Activated CD8-positive, alpha-beta memory T cell treated with anti-CD3 and anti-CD28 coated beads, Interleukin-2, amount 50 U/mL, for 1 hour (primary cell): ENCODE results near the gene MYOM1.

Experiments used
- DNase-seq: peaks from one replicate; pipeline ENCODE4 v3.0.0-alpha.2; 2020; ENCODE audit errors: extremely low read depth

Gene MYOM1

GRCh38 chr18:3186678-3187658, 32.8 kb downstream of the MYOM1 start:
- no peak for DNase-seq

- no peak for DNase-seq
Measured at GRCh38 chr18:3184275-3184963, 35.3 kb downstream of the MYOM1 start.

- DNase-seq: no peak
Measured at GRCh38 chr18:3183103-3183717, 36.6 kb downstream of the MYOM1 start.

- no peak for DNase-seq
Measured at GRCh38 chr18:3180325-3180724, 39.4 kb downstream of the MYOM1 start.

GRCh38 chr18:3179430-3180089, 40.2 kb downstream of the MYOM1 start:
- DNase-seq: no peak

GRCh38 chr18:3177902-3178687, 41.7 kb downstream of the MYOM1 start:
- no peak for DNase-seq

- DNase-seq: no peak
Measured at GRCh38 chr18:3175195-3175758, 44.5 kb downstream of the MYOM1 start.

GRCh38 chr18:3172097-3172496, 47.7 kb downstream of the MYOM1 start:
- no peak for DNase-seq

GRCh38 chr18:3171631-3172030, 48.1 kb downstream of the MYOM1 start:
- no peak for DNase-seq

- DNase-seq: no peak
Measured at GRCh38 chr18:3170441-3171161, 49.2 kb downstream of the MYOM1 start.

GRCh38 chr18:3164381-3164780, 55.4 kb downstream of the MYOM1 start:
- no peak for DNase-seq

- no peak for DNase-seq
Measured at GRCh38 chr18:3163968-3164367, 55.8 kb downstream of the MYOM1 start.

- no peak for DNase-seq
Measured at GRCh38 chr18:3162181-3162580, 57.6 kb downstream of the MYOM1 start.

GRCh38 chr18:3159830-3160229, 59.9 kb downstream of the MYOM1 start:
- DNase-seq: no peak

GRCh38 chr18:3157606-3158005, 62.2 kb downstream of the MYOM1 start:
- DNase-seq: no peak

GRCh38 chr18:3157086-3157485, 62.7 kb downstream of the MYOM1 start:
- no peak for DNase-seq

GRCh38 chr18:3156325-3156640, 63.5 kb downstream of the MYOM1 start:
- DNase-seq: no peak

- DNase-seq: no peak
Measured at GRCh38 chr18:3154214-3154613, 65.6 kb downstream of the MYOM1 start.

- no peak for DNase-seq
Measured at GRCh38 chr18:3153107-3153704, 66.6 kb downstream of the MYOM1 start.

GRCh38 chr18:3152294-3152693, 67.5 kb downstream of the MYOM1 start:
- DNase-seq: no peak
